Liver (tissue), 3 donors: ENCODE results near the gene PACS1.

Experiments
- CTCF ChIP-seq: fragments of 150-350 bp; IDR thresholded peaks from 2 replicates; pipeline ENCODE4 v1.5.1; 2017; ENCODE audit warnings: improper control_type of control experiment, low read depth, low read length; ENCODE audit not compliant: missing input control
- EGR1 ChIP-seq, 2 donors: IDR thresholded peaks; 2 replicates each; pipeline ENCODE4 v1.6.1; 2016 to 2018; ENCODE audit warnings: antibody characterized with exemption in 2 of 2, low read depth in 2 of 2
- GABPA ChIP-seq, 2 donors: IDR thresholded peaks in 1 of 2; conservative IDR thresholded peaks in 1 of 2; 2 replicates each; pipeline ENCODE4 v1.6.1; 2016; ENCODE audit warnings: antibody characterized with exemption in 2 of 2, mild to moderate bottlenecking in 1 of 2, moderate library complexity in 1 of 2
- JUND ChIP-seq, 2 donors: IDR thresholded peaks; 2 replicates each; pipeline ENCODE4 v1.6.1; 2016; ENCODE audit warnings: antibody characterized with exemption in 2 of 2
- RAD21 ChIP-seq, 2 donors: IDR thresholded peaks; 2 replicates each; pipeline ENCODE4 v1.6.1; 2016; ENCODE audit warnings: antibody characterized with exemption in 2 of 2, mild to moderate bottlenecking in 2 of 2
- REST ChIP-seq: IDR thresholded peaks from 2 replicates; pipeline ENCODE4 v1.6.1; 2016; ENCODE audit warnings: antibody characterized with exemption, mild to moderate bottlenecking
- SP1 ChIP-seq: IDR thresholded peaks from 2 replicates; pipeline ENCODE4 v1.6.1; 2018; ENCODE audit warnings: antibody characterized with exemption, mild to moderate bottlenecking
- TAF1 ChIP-seq: conservative IDR thresholded peaks from 2 replicates; pipeline ENCODE4 v1.6.1; 2016; ENCODE audit warnings: antibody characterized with exemption, mild to moderate bottlenecking
- ZBTB33 ChIP-seq: IDR thresholded peaks from 2 replicates; pipeline ENCODE4 v1.6.1; 2016; ENCODE audit warnings: antibody characterized with exemption
- TF ChIP-seq, protein P1 (sequence below): IDR thresholded peaks from 2 replicates; pipeline ENCODE4 v1.6.1; 2016; ENCODE audit warnings: antibody characterized with exemption
- TF ChIP-seq, protein P2 (sequence below): IDR thresholded peaks from 2 replicates; pipeline ENCODE4 v1.6.1; 2016; ENCODE audit warnings: antibody characterized with exemption
- donor health status: healthy.
- donor health status: healthy.

DNA sequence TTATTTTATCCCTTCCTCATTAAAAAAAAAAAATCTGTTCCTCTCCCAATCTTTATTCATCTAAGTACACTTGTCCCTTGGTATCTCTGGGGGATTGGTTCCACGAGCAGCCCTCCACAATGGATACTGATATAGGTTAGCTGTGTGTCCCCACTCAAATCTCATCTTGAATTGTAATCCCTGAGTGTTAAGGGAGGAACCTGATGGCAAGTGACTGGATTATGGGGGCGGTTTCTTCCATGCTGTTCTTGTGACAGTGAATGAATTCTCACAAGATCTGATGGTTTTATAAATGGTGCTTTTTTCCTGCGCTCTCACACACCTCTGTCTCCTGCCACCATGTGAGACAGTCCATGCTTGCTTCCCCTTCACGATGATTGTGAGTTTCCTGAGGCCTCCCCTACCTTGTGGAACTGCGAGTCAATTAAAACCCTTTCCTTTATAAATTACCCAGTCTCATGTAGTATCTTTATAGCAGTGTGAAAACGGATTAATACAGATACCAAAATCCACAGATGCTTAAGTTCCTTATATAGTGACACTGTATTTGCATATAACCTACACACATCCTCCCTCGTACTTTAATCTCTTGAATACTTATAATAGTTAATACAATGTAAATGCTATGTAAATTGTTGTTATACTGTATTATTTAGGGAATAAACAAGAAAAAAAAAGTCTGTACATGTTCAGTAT lies 62.0 kb downstream of the PACS1 start:
- TF ChIP-seq CTCF (no peak), GABPA (IDR thresholded peaks at IDR 0.05 in 1 of 2, conservative IDR thresholded peaks at IDR 0.05 in 1 of 2) (no peak), RAD21 (IDR thresholded peaks at IDR 0.05) (no peak), ZBTB33 (no peak), TAF1 (no peak), JUND (IDR thresholded peaks at IDR 0.05) (no peak), REST (no peak), SP1 (no peak), EGR1 (IDR thresholded peaks at IDR 0.05; ENCODE audit: low read depth in 2 of 2) (no peak)
- TF ChIP-seq, protein P1, sequence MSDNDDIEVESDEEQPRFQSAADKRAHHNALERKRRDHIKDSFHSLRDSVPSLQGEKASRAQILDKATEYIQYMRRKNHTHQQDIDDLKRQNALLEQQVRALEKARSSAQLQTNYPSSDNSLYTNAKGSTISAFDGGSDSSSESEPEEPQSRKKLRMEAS: no peak
- TF ChIP-seq, protein P2, sequence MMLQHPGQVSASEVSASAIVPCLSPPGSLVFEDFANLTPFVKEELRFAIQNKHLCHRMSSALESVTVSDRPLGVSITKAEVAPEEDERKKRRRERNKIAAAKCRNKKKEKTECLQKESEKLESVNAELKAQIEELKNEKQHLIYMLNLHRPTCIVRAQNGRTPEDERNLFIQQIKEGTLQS: no peak
